ENCODE data around the gene MEIS2. TPM values are rescaled to one million over a fixed set of nuclear protein-coding genes. Genes with fewer than 3 reads are reported as not detected.

The MEIS2 gene
- total RNA-seq, 2 experiments from 2014 or later = not detected

DNA sequence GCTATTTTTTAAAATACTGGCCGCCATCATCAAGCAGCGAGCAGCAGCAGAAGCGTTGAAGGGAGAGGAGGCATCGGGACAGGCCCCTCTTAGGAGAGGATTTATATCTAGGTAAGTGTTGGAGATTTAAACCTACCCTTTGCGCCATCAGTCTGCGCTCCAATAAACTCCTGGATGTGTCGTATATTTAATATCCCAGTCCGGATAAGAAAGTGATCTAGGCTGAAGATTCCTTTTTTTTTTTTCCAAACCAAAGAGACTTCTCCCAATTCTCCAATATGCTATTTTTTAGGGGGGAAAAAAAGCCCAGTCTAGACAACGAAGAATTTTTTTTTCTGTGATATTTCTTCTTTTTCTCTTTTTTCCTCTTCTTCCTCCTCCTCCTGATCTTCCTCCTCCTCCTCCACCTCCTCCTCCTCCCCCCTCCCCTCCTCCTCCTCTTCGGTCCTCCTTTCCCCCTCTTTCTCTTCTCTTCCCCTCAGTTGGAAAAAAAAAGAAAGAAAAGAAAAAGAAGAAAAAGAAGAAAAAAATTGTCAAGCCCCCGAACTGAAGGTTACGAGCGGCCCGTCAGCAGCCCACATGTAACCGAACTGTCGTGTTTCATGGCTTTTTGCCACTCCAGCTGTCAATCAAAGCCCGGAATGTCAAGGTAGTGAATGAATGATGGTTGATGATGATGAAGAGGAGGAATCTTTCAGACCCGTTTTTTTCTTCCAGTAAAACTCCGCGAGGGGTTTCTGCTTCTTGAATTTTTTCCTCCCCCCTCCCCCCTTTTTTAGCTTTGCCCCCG, 835 bp downstream of the MEIS2 start:
- DNase-seq = no peak
- H3K9me3 Mint-ChIP-seq = peaks cover 3% of the 10 kb centered on the region
- ATAC-seq (ENCODE audit: low read depth) = no peak
- peaks cover 89% of the 10 kb centered on the region for H3K27me3 Mint-ChIP-seq
- H3K4me3 Mint-ChIP-seq = peak overlapping the region; percentile 88
- no peak overlapping the region for H3K27ac Mint-ChIP-seq
- H3K4me1 Mint-ChIP-seq = peaks cover 30% of the 10 kb centered on the region
- POLR2A ChIA-PET = no interaction called here
- no peaks in the 10 kb centered on the region for H3K36me3 Mint-ChIP-seq

GRCh38 chr15:37098468-37099318, 1.7 kb downstream of the MEIS2 start:
- DNase-seq (peak; percentile 59), ATAC-seq (ENCODE audit: low read depth) (peak; percentile 63)
- H3K27ac Mint-ChIP-seq = peak overlapping the region; percentile 30
- POLR2A ChIA-PET = no interaction called here
- peaks cover 89% of the 10 kb centered on the region for H3K27me3 Mint-ChIP-seq
- H3K4me3 Mint-ChIP-seq = peak overlapping the region; percentile 88
- H3K9me3 Mint-ChIP-seq = peaks cover 3% of the 10 kb centered on the region
- no peaks in the 10 kb centered on the region for H3K36me3 Mint-ChIP-seq
- peaks cover 30% of the 10 kb centered on the region for H3K4me1 Mint-ChIP-seq

DNA sequence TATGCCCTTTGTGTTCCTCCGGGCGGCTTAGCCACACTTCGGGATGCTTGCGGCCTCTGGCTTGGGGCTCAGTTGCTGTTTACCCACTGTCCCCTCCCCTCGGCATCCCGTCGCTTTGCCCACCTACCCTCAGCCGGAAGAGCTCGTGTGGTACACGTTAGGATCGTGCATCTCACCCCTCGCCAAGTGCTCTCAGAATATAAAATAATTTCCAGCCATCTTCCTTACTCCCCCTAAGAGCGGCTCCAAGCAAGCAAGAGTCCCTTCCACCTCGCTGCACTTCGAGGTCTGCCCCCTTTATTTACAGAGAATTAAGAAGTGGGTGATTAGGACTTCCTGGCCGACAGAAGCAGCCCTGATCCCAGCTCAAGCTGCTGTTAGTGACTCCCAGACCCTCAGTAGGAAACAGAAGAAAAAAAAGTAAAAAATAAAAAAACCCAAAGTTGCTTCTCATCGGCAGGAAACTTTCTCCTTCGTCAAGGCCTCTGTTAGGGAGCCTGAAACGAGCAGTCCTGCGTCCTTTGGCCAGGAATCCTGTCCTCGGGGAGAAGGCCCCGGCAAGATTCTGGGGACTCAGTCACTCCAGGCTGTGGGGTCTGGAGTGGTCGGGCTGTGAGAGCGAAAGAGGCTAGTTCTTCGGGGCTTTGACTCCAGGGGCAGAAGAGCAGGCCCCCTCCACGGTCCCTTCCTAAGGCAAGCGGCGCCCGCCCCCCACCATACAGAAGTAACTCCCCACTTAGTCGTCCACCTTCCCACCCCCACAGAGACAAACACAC, 3.0 kb downstream of the MEIS2 start:
- H3K9me3 Mint-ChIP-seq = peaks cover 3% of the 10 kb centered on the region
- ATAC-seq (ENCODE audit: low read depth) = no peak
- DNase-seq = no peak
- no peak overlapping the region for H3K4me3 Mint-ChIP-seq
- H3K27me3 Mint-ChIP-seq = peaks cover 90% of the 10 kb centered on the region
- H3K4me1 Mint-ChIP-seq = peaks cover 29% of the 10 kb centered on the region
- H3K27ac Mint-ChIP-seq = peak overlapping the region; percentile 64
- no peaks in the 10 kb centered on the region for H3K36me3 Mint-ChIP-seq
- POLR2A ChIA-PET = no interaction called here

GRCh38 chr15:37096558-37097143, 3.7 kb downstream of the MEIS2 start:
- peaks cover 27% of the 10 kb centered on the region for H3K4me1 Mint-ChIP-seq
- H3K4me3 Mint-ChIP-seq = no peak overlapping the region
- peaks cover 3% of the 10 kb centered on the region for H3K9me3 Mint-ChIP-seq
- peaks cover 85% of the 10 kb centered on the region for H3K27me3 Mint-ChIP-seq
- no peaks in the 10 kb centered on the region for H3K36me3 Mint-ChIP-seq
- POLR2A ChIA-PET = no interaction called here
- H3K27ac Mint-ChIP-seq = no peak overlapping the region
- DNase-seq = no peak
- ATAC-seq (ENCODE audit: low read depth) = no peak

- no peak for ATAC-seq (ENCODE audit: low read depth)
- Mint-ChIP-seq H3K9me3 (peaks cover 3% of the 10 kb centered on the region), H3K4me1 (peaks cover 24% of the 10 kb centered on the region), H3K4me3 (no peak overlapping the region), H3K27me3 (peaks cover 78% of the 10 kb centered on the region), H3K27ac (no peak overlapping the region), H3K36me3 (no peaks in the 10 kb centered on the region)
- no peak for DNase-seq
- POLR2A ChIA-PET = no interaction called here
Observed at GRCh38 chr15:37095770-37096557, 4.4 kb downstream of the MEIS2 start.

- Mint-ChIP-seq H3K4me1 (peaks cover 19% of the 10 kb centered on the region), H3K36me3 (no peaks in the 10 kb centered on the region), H3K27ac (no peak overlapping the region), H3K9me3 (peaks cover 2% of the 10 kb centered on the region), H3K4me3 (no peak overlapping the region), H3K27me3 (peaks cover 71% of the 10 kb centered on the region)
- POLR2A ChIA-PET = no interaction called here
- DNase-seq = no peak
- ATAC-seq (ENCODE audit: low read depth) = no peak
Observed at GRCh38 chr15:37094915-37095711, 5.2 kb downstream of the MEIS2 start.

DNA sequence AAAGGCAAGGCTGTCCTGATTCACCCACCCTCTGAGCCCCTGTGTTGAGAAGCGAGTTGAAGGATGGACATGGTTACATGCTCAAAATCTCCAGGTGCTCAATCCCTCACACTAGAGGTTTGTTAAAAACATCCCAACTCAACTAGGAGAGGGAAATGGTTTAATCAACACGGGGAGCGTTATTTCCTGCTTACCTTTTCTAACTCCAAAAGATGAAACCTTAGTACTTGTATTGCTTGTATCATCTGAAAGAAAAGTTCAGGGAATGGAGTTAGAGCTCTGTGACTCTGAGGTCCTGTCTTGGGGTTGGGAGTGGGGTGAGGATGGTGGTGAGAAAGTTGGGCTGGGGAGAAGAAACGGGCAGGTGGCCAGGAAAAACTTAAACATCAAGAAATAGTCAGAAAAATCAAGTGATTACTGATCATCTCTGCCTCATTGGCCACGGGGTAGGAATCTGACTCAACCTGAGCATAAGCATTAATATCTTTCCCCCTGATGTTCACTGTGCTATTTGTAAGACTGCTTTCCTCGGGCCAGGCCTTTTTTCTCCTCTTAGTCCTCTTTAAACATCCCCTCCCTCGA, 5.9 kb downstream of the MEIS2 start:
- POLR2A ChIA-PET = no interaction called here
- Mint-ChIP-seq H3K36me3 (no peaks in the 10 kb centered on the region), H3K27me3 (peaks cover 64% of the 10 kb centered on the region), H3K9me3 (peaks cover 1% of the 10 kb centered on the region), H3K27ac (no peak overlapping the region), H3K4me1 (peaks cover 16% of the 10 kb centered on the region), H3K4me3 (no peak overlapping the region)
- no peak for ATAC-seq (ENCODE audit: low read depth)
- no peak for DNase-seq

- ATAC-seq (ENCODE audit: low read depth) = no peak
- Mint-ChIP-seq H3K9me3 (peaks cover 1% of the 10 kb centered on the region), H3K27ac (no peak overlapping the region), H3K36me3 (no peaks in the 10 kb centered on the region), H3K4me3 (no peak overlapping the region), H3K4me1 (peaks cover 12% of the 10 kb centered on the region), H3K27me3 (peaks cover 58% of the 10 kb centered on the region)
- no peak for DNase-seq
- POLR2A ChIA-PET = no interaction called here
Observed at GRCh38 chr15:37093480-37094332, 6.6 kb downstream of the MEIS2 start.

DNA sequence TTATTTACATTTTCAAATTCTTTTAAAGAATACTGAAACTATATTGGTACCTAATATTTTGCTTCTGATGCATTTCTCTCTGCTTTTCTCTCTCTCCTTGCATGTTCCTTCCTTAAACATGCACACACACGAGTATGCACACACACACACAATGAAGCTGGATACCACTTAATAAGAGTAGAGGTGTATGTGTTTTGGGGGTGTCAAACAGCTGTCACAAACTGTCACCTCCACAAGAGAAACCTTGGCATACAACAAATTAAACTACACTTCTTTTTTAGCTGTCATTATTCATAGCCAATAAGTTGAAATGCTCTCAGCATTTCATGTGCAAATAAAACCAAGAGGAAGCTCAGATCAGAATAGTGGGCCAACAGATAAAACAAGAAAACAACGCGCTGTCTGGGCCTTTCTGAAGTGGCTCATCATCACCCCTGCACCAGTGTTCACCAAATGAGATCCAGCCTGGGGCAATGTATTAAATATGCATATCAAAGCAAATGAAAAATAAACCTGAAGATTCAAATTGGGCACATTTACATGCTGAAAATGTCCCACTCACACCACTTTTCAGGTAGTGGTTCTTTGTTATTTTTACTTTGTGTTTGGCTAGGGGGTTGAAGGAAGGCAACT, 9.7 kb downstream of the MEIS2 start:
- POLR2A ChIA-PET = no interaction called here
- DNase-seq = no peak
- Mint-ChIP-seq H3K27ac (no peak overlapping the region), H3K27me3 (peaks cover 29% of the 10 kb centered on the region), H3K36me3 (no peaks in the 10 kb centered on the region), H3K9me3 (peaks cover 1% of the 10 kb centered on the region), H3K4me3 (no peak overlapping the region), H3K4me1 (no peaks in the 10 kb centered on the region)
- ATAC-seq (ENCODE audit: low read depth) = no peak

DNA sequence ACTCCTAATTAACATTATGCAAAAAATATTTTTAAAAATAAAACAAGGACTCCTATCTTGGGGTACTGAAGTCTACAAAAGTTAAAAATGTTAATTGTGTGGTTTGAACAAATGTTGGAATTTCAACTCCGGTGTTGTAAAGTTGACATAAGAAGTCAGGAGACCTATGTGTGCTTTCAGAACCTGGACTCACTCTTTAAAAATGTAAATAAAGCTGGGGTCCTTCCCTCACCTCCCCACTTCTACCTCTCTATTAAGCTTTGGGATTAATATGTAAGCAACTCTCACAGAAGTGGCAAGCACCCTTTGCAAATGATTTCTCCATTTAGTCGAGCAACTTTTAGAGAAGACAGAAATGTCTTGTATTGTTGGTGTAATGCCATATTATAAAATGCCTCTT, 11.9 kb downstream of the MEIS2 start:
- peaks cover 11% of the 10 kb centered on the region for H3K27me3 Mint-ChIP-seq
- no peak overlapping the region for H3K4me3 Mint-ChIP-seq
- POLR2A ChIA-PET = no interaction called here
- no peaks in the 10 kb centered on the region for H3K36me3 Mint-ChIP-seq
- no peaks in the 10 kb centered on the region for H3K4me1 Mint-ChIP-seq
- DNase-seq (no peak), ATAC-seq (ENCODE audit: low read depth) (no peak)
- H3K27ac Mint-ChIP-seq = no peak overlapping the region
- H3K9me3 Mint-ChIP-seq = no peaks in the 10 kb centered on the region

GRCh38 chr15:37087131-37087588, 13.2 kb downstream of the MEIS2 start:
- Mint-ChIP-seq H3K27me3 (no peaks in the 10 kb centered on the region), H3K36me3 (no peaks in the 10 kb centered on the region), H3K4me1 (no peaks in the 10 kb centered on the region)

More at GRCh38 chr15:37087131-37087588, 13.2 kb downstream of the MEIS2 start:
- POLR2A ChIA-PET = no interaction called here
- DNase-seq = no peak
- no peak overlapping the region for H3K4me3 Mint-ChIP-seq
- no peak for ATAC-seq (ENCODE audit: low read depth)
- H3K27ac Mint-ChIP-seq = no peak overlapping the region
- no peaks in the 10 kb centered on the region for H3K9me3 Mint-ChIP-seq

Data from activated naive CD8-positive, alpha-beta T cell treated with anti-CD3 and anti-CD28 coated beads, Interleukin-2, amount 10 ng/mL, durations not matched to agents 7 days and 5 days (primary cell).